HepG2 (cell line): ENCODE measurements around the gene PLXNA3. TPM values are rescaled to one million over a fixed set of nuclear protein-coding genes. Genes with fewer than 3 reads are reported as not detected.

Experiments used
- BHLHE40 ChIP-seq: IDR thresholded peaks from 2 replicates; pipeline ENCODE4 v1.6.1; 2011; ENCODE audit warnings: low read length, improper control_type of control experiment
- FOXP1 ChIP-seq, 2 experiments: fragments of 450-650 bp in 1 of 2; IDR thresholded peaks; 2 replicates each; pipeline ENCODE4 v1.6.1; 2017 to 2018; ENCODE audit warnings: antibody characterized with exemption in 1 of 2
- GABPA ChIP-seq, 2 experiments: IDR thresholded peaks; 2 replicates each; pipeline ENCODE4 v1.6.1; 2011 to 2016; ENCODE audit warnings: low read depth in 2 of 2, low read length in 1 of 2, missing biosample characterization in 1 of 2, missing genetic modification characterization in 1 of 2
- HOXA3 ChIP-seq: sonication (generic); formaldehyde crosslinking; IDR thresholded peaks from 2 replicates; pipeline ENCODE4 v1.5.0; 2020; ENCODE audit warnings: missing genetic modification reagents
- JARID2 ChIP-seq: sonication (generic); formaldehyde crosslinking; IDR thresholded peaks from 2 replicates; pipeline ENCODE4 v1.8.1; 2023; ENCODE audit warnings: missing genetic modification reagents, inconsistent platforms; ENCODE audit not compliant: insufficient replicate concordance
- NCOA5 ChIP-seq: sonication (generic); formaldehyde crosslinking; IDR thresholded peaks from 2 replicates; pipeline ENCODE4 v1.4.0; 2020; ENCODE audit warnings: missing genetic modification reagents
- NKX3-1 ChIP-seq: sonication (generic); formaldehyde crosslinking; IDR thresholded peaks from 2 replicates; pipeline ENCODE4 v1.5.0; 2020; ENCODE audit warnings: missing genetic modification reagents
- PBX2 ChIP-seq: IDR thresholded peaks from 2 replicates; pipeline ENCODE4 v1.6.1; 2016; ENCODE audit warnings: control low read depth
- RAD51 ChIP-seq: fragments of 450-650 bp; IDR thresholded peaks from 2 replicates; pipeline ENCODE4 v1.6.1; 2016; ENCODE audit warnings: borderline replicate concordance
- RARA ChIP-seq: IDR thresholded peaks from 2 replicates; pipeline ENCODE4 v1.6.1; 2016; ENCODE audit warnings: missing genetic modification reagents, missing compliant biosample characterization
- REPIN1 ChIP-seq: sonication (generic); formaldehyde crosslinking; IDR thresholded peaks from 2 replicates; pipeline ENCODE4 v1.8.0; 2022; ENCODE audit warnings: missing genetic modification reagents, low read depth, mild to moderate bottlenecking, borderline replicate concordance
- TOPORS ChIP-seq: sonication (generic); formaldehyde crosslinking; IDR thresholded peaks from 2 replicates; pipeline ENCODE4 v1.8.0; 2023; ENCODE audit warnings: mild to moderate bottlenecking, missing genetic modification reagents
- ZBTB39 ChIP-seq: sonication (generic); formaldehyde crosslinking; IDR thresholded peaks from 2 replicates; pipeline ENCODE4 v1.5.0; 2020; ENCODE audit warnings: missing genetic modification reagents
- ZNF282 ChIP-seq: fragments of 450-650 bp; IDR thresholded peaks from 2 replicates; pipeline ENCODE4 v1.6.1; 2018; ENCODE audit not compliant: partially characterized antibody
- ZNF570 ChIP-seq: sonication (generic); formaldehyde crosslinking; IDR thresholded peaks from 2 replicates; pipeline ENCODE4 v1.4.0; 2020; ENCODE audit warnings: mild to moderate bottlenecking, missing genetic modification reagents, borderline replicate concordance
- ZNF609 ChIP-seq: sonication (generic); formaldehyde crosslinking; IDR thresholded peaks from 2 replicates; pipeline ENCODE4 v1.4.0; 2020; ENCODE audit warnings: mild to moderate bottlenecking, missing genetic modification reagents, borderline replicate concordance
- ZNF678 ChIP-seq: sonication (generic); formaldehyde crosslinking; IDR thresholded peaks from 2 replicates; pipeline ENCODE4 v1.4.0; 2020; ENCODE audit warnings: mild to moderate bottlenecking, missing genetic modification reagents
- ZNF687 ChIP-seq: sonication (generic); formaldehyde crosslinking; IDR thresholded peaks from 2 replicates; pipeline ENCODE4 v1.5.1; 2020; ENCODE audit warnings: mild to moderate bottlenecking, missing genetic modification reagents, moderate library complexity
- polyA plus RNA-seq, 8 experiments: library from polyadenylated mRNA; depleted of rRNA in 3 of 8; stranded (reverse) in 7 of 8; unstranded in 1 of 8; fragments of >200 nt; fragmentation: Illumina TruSeq in 4 of 8; extraction: Trizol in 4 of 8; gene quantifications; 2 replicates each; pipeline versions ENCODE4 v1.2.1 to v1.2.3, GENCODE V29; 2011 to 2016; ENCODE audit warnings: low read depth in 4 of 8, missing spikeins in 1 of 8, mixed read lengths in 1 of 8; ENCODE audit not compliant: insufficient read depth in 1 of 8
- total RNA-seq, 5 experiments: library from RNA; depleted of rRNA; stranded (reverse); fragments of >200 nt; fragmentation: Illumina TruSeq; extraction: Trizol; gene quantifications; 2 replicates each; pipeline ENCODE4 v1.2.3, GENCODE V29; 2016; ENCODE audit warnings: low read depth in 1 of 5

The PLXNA3 gene
- total and polyA plus RNA-seq, 2 of the 13 experiments (the other 11 are each of a cell fraction or from before 2014, with no cell fraction given) = 5.8 to 20.6 TPM

- TF ChIP-seq ZNF609 (CRISPR knock-in tag) = no peak
- TF ChIP-seq RAD51 = no peak
- peak; percentile 56 for TF ChIP-seq ZNF687
- TF ChIP-seq HOXA3 (CRISPR knock-in tag) = peak; percentile 72
- TF ChIP-seq ZNF678 (CRISPR knock-in tag) = no peak
- no peak for TF ChIP-seq ZNF282
- TF ChIP-seq REPIN1 (CRISPR knock-in tag) = no peak
- no peak for TF ChIP-seq ZBTB39
- no peak for TF ChIP-seq NKX3-1 (CRISPR knock-in tag)
- no peak for TF ChIP-seq NCOA5 (CRISPR knock-in tag)
- TF ChIP-seq BHLHE40 = no peak
- TF ChIP-seq FOXP1 (IDR thresholded peaks at IDR 0.05) = no peak
- TF ChIP-seq FOXP1 (CRISPR knock-in tag; IDR thresholded peaks at IDR 0.05) = no peak
- TF ChIP-seq ZNF570 (CRISPR knock-in tag) = no peak
- no peak for TF ChIP-seq PBX2 (CRISPR knock-in tag)
- TF ChIP-seq JARID2 = no peak
- no peak for TF ChIP-seq TOPORS
- peak; percentile 46 for TF ChIP-seq GABPA (IDR thresholded peaks at IDR 0.05; ENCODE audit: low read depth, low read length)
- peak; percentile 84 for TF ChIP-seq GABPA (CRISPR knock-in tag; IDR thresholded peaks at IDR 0.05; ENCODE audit: low read depth)
- 0 out of 2 replicates have a peak, but pooled peaks have one; percentile 20 for TF ChIP-seq RARA
These were observed 58.0 kb downstream of the PLXNA3 start, which contains the start of gene FAM3A (continued) for GRCh38 chrX:154515966-154516655.
